HG02588 (cell line): ENCODE results near the gene GALNT2.

Experiments
- ATAC-seq: cut with Tn5 transposase; IDR thresholded peaks from one replicate; pipeline ENCODE4 v1.9.1; 2021; ENCODE audit warnings: mild to moderate bottlenecking, moderate library complexity; ENCODE audit not compliant: unreplicated experiment

Gene GALNT2

DNA sequence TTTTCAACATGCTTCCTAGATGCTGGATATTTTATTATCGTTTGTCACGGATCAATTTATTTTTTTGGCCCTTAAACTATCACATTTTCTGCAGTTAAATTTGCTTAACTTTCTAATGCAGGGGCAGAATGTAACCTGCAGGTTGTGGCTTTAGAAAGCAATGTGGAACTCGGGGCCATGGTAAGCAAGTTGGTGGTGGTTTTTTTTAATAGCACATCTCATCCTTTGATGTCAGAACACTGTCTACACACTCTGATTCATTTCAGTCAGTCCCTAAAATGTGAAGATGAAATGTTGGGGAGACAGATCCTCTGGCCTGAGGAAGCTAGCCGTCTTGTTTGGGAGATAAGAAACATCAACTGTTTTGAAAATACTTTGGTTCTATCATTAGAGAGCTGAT, 89.5 kb downstream of the GALNT2 start:
- ATAC-seq = no peak

DNA sequence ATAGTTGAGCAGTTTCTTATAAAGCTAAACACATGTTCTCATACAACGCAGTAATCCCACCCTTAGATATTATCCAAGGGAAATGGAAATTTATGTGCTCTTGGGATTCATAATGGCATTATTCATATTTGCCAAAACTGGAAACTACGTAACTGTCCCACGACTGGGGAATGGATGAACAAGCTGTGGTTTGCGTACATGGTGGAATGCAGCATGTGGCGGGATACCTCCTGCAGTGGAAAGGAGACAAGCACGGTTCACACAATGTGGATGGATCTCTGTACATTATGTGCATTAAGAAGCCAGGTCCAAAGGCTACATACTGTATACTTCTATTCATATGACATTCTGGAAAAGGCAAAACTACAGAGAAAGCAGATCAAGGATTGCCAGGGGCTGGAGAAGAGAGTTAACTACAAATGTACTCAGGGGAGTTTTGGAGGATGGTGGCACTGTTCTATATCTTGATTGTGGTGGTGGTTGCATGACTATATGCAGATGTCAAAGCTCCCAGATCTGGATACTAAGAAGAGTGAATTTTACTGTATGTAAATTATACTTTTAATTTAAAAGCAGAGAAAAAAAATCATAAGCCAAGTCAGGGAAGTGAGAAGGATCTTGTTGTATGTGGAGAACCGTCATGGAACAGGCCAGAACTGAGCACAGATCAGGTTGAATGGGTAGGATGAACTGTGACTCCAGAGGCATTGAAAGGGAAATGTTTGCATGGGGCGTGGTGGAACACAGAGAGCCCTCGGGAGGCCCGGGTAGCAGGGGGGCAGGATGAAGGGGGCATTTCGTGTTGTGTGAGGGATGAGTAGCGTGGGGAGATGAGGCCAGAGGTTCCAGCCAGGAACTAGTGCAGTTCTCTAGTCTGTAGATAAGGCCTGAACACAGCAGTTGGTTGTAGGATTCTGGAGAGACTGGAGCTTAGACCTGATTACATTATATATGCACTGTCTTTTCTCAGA, 90.7 kb downstream of the GALNT2 start:
- no peak for ATAC-seq

DNA sequence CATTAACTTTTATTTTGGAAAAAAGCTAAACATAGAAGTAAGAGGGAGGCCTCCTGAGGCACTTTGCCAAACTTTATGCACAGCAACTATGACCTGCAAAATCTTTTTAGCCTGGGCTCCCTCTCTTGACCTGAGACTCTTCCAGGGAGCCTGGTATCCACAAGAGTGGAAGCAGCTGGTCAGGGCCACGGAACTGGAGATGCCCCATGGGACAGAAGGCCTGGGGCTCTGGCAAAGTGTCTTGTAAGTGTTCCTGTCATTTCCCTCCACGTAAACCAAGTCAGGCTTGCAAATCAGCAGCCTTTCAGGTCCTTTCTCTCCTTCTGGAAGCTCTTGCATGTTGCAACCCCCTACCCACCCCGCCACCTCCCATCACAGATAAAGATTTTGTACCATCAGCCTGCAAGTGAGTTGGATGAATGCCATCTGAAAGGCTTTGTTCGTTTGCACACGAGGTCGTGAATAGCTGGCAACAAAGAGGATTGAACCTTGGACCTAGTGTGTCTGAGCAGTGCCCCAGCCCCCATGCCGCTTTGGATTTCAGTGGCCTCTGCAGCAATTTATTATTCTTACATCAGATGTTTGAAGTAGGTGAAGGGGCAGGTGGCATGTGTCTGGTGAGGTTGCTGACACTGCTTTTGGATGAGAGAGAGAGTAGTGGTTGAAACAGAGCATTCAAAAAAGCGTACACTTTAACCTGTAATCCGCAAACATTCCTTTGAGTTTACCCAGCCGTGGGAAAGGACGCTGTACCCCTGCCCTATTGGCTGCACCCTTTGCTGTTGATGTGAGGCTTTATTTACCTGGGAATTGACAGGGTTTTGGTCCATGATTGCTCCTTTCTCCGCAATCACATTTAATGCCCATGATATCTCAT, 91.6 kb downstream of the GALNT2 start:
- ATAC-seq = no peak

DNA sequence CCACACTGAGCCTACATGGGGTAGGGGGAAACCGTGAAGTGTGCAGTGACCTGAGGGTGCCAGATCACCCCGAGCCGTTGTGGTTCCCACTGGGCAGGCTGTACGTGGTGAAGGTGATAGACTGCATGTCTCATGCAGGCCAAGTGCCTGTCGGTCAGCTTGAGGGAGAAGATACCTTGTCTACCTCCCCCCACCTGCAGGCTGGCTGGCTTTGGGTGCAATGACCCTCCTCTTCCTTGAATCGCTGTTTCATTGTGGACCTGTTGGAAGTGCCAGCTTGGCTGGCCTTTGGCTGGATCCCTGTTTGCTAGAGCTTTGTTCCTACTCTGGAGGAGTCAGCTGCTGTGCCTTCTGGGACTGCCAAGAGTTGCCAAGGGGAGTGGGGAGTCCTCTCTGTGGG, 92.5 kb downstream of the GALNT2 start:
- ATAC-seq = no peak

DNA sequence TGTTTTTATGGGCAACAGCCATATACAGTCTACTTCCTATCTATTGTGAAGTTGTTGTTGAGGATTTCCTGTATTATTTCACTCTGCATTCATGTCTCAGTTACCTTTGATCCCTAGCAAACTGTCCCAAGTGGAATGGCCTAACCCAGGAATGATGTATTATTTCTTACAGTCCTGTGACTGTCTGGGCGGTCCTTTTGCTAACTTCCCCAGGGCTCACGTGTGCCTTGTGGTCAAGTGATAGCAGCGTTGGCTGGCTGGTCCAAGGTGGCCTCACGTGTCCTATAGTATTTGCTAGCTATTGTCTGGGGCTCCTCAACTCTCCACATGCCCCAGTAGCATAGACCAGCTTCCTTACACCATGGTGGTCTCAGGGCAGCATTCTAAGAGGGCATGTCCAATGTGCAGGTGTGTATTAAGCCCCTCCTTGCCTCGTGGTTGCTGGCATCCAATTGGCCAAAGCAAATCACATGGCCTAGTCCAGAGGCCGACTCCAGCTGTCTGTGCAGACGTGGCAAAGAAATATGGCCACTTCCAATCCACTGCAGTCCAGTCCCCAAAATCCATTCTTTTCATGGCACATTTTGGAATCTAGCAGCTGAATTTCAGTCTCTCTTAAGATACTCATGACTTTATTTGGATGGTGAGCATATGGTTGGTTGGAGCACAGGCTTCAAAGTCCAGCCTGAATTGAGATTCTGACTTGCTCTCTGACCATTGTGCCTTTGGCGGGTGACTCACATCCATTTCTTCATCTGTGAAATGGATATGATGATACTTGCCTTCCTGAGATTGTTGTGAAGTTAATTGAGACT, 94.1 kb downstream of the GALNT2 start:
- no peak for ATAC-seq

DNA sequence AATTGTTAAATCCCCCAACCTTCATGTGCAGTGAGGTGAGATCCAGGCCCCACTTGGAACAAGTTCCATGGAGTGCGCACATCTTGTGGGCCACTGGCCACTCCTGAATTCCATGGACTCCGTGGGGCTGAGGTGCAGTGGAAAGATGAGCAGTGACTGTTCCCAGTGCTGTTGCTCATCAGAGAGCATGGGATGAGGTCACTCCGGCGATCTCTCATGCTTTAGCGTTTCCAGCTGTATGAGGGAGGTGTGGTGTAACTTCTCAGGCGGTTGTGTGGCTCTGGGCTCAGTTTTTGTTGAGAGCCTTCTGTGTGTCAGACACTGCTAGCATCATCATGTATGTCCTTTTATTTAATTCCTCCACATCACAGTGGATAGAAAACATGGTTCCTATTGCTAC, 96.2 kb downstream of the GALNT2 start:
- no peak for ATAC-seq

DNA sequence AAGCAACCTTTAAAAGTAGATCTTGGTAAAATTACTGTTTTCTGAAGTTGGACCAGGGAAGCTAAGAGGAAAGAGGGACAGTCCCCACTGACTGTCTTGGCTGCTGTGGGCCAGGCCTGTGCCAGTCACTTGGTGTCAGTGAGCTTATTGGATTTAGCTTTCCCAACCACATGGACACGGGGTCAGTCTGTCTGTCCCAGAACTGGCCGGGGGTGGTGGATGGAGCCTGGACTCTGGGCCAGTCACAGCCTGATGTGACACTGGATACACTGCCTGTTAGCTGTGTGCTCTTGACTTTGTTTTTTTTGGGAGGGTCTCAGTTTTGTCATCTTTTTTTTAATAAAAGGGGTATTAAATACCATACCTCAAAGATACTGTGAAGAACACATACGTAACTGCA, 96.7 kb downstream of the GALNT2 start:
- no peak for ATAC-seq

DNA sequence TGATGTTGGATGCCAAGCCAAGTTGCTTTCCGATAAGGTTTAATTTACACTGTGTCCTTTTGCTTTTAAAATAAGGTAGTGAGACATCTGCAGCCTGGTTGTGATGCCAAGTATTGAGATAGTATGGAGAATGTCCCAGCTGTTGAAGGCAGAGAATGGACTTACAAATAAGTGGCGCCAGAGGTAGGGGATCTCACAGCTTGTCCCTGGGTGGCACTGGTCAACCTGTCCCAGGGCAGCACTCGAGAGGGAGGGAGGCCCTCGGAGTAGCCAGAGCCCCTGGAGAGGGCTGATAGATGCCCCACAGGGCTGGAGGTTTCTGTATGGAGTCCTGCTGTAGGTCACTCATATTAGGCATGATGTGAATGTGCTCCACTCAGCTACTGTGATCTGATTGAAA, 98.5 kb downstream of the GALNT2 start:
- no peak for ATAC-seq

DNA sequence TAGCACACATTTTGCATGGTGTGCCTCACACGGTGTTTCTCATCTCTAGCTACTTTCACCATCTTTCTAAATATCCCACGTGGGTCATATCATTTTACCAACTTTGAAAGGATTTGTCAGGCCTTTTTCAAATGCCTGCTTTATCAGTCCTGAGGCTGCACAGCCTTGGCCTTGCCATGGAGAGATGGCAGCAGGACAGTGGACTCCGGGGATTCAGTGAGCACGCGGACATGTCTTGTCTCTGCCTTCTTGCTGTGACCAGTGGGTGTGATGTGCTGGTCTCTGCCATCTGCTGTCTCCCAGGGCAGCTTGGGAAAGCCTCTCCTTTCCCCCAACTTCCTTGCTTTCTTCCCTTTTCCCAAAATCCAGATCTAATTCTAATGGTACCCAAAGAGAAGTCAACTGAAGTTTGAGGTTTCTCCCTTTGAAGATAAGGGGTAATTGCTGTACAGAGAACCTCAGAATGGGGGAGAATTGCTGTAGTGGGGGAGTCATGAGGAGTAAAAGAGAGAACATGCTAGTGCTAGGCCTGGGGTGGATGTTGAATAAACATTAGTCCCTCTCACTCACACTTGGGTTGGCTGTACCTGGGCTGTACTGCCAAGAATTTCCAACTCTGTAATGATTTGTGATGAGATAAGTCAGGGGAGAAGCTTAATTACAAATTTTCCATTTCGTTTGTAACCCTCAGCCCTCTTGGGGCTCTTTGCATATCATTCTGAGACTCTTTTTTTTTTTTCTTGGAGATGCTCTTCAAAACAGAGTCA, 99.5 kb downstream of the GALNT2 start:
- no peak for ATAC-seq

DNA sequence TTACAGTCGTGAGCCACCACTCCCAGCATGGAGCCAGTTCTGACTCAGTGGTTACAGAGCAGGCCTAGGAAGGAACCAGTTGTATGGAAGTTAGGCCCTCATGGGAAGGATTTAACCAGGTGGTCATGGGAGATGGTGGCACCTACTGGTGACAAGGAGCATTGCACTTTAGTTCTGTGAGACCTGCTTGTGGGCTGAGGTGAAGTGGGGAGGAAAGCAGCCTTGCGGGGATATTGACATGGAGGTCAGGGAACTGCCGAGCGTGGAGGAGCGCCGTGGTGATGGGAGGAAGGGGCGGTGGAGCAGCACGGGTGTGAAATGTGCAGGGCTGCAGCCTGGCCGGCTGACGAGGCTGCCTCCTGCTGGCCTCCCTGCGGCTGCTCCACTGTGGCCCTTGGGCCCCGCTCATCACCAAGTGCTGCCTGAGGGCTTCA, 100.4 kb downstream of the GALNT2 start:
- ATAC-seq = no peak

DNA sequence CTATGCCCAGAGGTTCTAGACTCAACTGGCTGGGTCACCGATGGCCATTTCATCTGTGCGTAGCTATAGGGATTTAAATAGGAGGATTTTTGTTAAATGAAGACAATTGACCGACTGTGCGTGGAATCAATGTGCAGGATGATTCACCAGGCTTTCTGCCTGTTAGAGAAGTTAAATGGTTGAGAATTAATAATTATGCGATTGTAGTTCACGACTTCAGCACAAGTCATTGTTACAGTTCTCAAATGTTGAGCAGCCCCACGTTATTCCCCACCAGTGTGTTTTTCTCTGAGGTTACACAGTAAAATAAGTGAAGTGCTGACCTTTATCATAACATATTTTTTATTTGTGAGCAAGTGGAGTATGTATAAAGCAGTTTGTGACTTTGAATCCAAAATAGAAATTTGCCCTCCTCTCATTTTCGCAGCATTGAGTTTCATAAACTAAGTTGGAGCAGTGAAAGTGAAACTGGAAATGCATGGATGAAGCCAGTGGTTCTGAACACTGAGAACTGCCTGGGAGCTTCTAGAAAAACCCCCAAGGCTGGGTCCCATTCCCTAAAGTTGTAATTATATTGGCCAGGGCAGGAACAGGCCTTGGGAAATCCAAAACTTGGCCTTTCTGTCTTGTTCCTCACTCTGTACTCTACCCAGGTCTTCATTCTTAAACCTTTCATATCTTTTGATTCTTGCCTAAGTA, 102.6 kb downstream of the GALNT2 start:
- ATAC-seq = no peak

DNA sequence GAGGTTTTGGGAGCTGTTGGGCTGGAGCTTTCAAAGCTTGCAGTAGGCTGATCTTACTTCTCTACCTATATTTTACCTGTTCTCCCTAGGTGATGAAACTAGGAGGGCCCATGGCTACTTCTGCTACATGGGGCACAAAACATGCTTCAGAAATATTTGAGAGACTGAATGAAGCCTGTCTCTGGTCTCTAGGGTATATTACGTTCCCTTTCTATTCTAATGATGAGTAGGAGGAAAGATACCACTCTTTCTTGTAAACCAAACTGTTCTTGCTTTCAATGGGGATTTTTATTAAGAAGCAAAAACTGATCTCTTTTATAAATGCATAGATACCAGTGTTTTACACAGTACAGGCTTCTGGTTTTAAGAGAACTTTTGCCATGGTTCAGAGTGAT, 103.1 kb downstream of the GALNT2 start:
- no peak for ATAC-seq

DNA sequence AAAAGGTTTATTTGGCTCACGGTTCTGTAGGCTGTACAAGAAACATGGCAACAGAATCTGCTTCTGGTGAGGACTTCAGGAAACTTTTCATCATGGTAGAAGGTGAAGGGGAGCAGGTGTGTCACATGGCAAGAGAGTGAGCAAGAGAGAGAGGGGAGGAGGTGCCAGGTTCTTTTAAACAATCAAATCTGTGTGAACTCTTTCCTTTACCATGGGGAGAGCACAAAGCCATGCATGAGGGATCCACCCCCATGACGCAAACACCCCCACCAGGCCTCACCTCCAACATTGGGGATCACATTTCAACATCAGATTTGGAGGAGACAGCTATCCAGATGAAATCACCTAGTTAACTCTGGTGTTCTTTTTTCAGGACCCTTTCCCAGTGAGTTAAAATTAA, 103.6 kb downstream of the GALNT2 start:
- ATAC-seq = no peak

DNA sequence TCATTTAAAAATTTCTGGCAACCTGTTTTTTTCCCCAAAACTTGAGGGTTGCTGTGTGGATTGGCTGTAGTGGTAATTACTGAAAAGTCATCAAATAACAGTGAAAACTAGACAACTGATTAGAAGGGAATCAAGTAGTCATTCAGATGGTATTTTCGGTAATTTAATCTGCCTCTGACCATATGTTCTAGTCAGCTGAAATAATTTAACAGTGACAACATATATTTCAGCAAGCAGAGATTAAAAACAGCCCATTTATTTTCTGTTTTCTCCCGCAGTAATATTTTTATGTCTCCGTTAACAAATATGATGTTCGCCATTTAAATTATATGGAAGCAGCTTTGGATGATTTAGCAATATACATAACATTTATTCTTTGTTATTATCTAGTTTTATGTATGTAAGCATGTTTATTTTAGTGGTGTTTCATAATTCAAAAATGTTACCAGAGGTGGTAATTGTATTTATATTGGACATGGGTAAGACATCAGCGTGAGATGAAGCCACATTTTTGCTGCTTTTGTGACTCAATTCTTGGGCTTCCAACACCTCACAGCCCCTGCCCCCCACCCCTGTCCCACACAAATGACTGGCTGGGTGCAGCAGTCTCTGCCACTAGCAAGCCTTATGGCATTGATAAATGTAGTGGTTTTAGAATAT, 104.4 kb downstream of the GALNT2 start:
- no peak for ATAC-seq

DNA sequence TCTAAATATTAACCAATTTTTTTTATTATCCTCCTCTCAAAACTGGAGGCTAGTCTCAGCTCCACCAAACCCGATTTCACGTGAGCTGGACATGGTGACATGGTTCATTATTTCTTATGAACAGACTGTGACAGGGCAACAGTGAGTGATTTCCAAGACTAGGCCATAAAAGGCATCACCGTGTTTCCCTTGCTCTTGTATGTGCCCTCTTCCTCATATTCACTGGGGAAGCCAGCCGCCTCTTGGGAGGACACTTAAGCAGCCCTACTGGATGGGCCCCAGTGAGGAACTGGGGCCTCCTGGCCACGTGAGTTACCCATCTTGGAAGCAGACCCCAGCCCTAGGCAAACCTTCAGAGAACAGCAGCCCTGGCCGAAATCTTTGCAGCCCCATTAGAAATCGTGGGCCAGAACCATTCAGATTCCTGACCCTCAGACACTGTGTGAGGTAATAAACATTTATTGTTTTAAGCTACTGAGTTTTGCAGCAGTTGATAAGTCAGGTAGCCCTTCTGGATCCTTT, 105.0 kb downstream of the GALNT2 start:
- ATAC-seq = no peak

DNA sequence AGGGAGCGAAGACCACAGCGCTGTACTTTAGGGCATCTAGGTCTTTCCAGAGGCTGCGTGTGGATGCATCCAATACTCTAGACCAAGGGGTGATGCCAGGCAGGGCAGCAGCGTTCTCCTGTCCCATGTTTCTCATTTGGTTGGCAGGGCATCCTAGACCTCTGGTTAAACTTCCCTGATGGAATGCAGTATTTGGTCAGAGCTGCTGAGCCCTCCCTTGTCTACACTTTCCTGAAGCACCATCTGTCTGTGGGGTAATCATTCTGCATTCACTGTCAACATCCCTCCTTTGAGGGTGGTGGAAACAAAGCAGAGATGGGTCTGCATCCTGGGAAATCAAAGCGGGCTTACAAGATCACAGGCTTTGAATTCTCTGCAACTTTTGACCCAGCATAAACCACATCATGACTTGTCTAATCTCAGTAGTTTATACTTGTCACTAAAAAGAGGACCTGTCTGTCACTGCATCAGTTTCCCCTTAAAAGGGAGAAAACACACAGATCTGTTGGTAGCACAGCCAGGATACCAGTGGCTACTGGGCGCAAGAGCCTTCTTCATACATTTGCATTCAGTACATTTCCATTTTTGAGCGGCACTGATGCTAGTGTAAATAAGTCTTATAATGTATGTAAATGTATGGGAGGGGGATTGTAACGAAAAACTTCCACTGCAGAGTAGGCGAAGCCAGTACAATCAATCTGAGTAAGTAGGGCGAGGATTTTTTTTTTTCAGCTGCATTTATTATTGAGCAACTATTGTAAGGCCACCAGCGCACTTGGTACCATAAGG, 106.3 kb downstream of the GALNT2 start:
- no peak for ATAC-seq

DNA sequence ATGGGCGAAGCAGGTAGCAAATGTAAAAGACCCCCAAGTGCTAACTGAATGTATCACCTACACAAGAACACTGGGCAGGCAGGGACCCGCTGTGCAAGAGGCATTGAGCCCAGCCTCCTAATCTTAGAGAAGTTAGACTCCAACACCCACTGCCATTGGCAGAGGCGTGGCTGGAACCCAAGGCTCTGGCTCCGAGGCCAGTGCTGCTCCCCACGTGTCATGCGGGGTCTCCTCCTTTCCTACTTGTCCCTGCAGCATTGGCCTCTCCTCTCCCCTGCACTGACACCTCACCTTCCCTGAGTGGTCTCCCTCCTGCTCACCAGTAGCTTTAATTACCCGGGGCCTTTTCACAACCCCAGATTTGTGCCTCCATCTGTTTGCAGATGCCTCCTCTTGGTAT, 107.0 kb downstream of the GALNT2 start:
- no peak for ATAC-seq
